NCI-H146 treated with DMSO at 0.1 percent for 48 hours (cell line): Measurements from ENCODE around the gene SLC38A9.
A peak's percentile ranks its signal among the peaks of the same experiment; 100 is the strongest.
"Not testable (repeated sequence)": the region's sequence is repeated elsewhere in the genome, so short reads cannot be mapped to it uniquely, and the experiment has no call there.

Source experiments
- DNase-seq: peaks from one replicate; lab custom pipeline; 2025; ENCODE audit not compliant: unreplicated experiment; lab: John Stamatoyannopoulos, UW

The SLC38A9 gene

GRCh38 chr5:55708732-55709131 lies 3.4 kb downstream of the SLC38A9 start:
- no peak for DNase-seq

- DNase-seq = no peak
Observed at GRCh38 chr5:55706230-55706629, 5.9 kb downstream of the SLC38A9 start.

- DNase-seq = no peak
Observed at GRCh38 chr5:55702598-55703345, 9.4 kb downstream of the SLC38A9 start.

GRCh38 chr5:55701462-55702103 lies 10.5 kb downstream of the SLC38A9 start:
- no peak for DNase-seq

- no peak for DNase-seq
Observed at GRCh38 chr5:55700745-55701144, 11.4 kb downstream of the SLC38A9 start.

- DNase-seq = no peak
Observed at GRCh38 chr5:55699041-55699688, 13.0 kb downstream of the SLC38A9 start.

- DNase-seq = not testable (repeated sequence)
Observed at GRCh38 chr5:55696704-55697103, 15.4 kb downstream of the SLC38A9 start.

GRCh38 chr5:55694152-55694830 lies 17.8 kb downstream of the SLC38A9 start:
- DNase-seq = peak; percentile 34

- DNase-seq = no peak
Observed at GRCh38 chr5:55692509-55692908, 19.6 kb downstream of the SLC38A9 start.

- DNase-seq = no peak
Observed at GRCh38 chr5:55692106-55692417, 20.1 kb downstream of the SLC38A9 start.

- peak; percentile 52 for DNase-seq
Observed at GRCh38 chr5:55691265-55692105, 20.6 kb downstream of the SLC38A9 start.

GRCh38 chr5:55682071-55682470 lies 30.1 kb downstream of the SLC38A9 start:
- DNase-seq = no peak

GRCh38 chr5:55681301-55681700 lies 30.8 kb downstream of the SLC38A9 start:
- DNase-seq = no peak

GRCh38 chr5:55680353-55680752 lies 31.8 kb downstream of the SLC38A9 start:
- DNase-seq = no peak

GRCh38 chr5:55679556-55679955 lies 32.6 kb downstream of the SLC38A9 start:
- DNase-seq = no peak

GRCh38 chr5:55675119-55675518 lies 37.0 kb downstream of the SLC38A9 start:
- DNase-seq = no peak

GRCh38 chr5:55674340-55674739 lies 37.8 kb downstream of the SLC38A9 start:
- no peak for DNase-seq

- DNase-seq = no peak
Observed at GRCh38 chr5:55672477-55672911, 39.6 kb downstream of the SLC38A9 start.

- no peak for DNase-seq
Observed at GRCh38 chr5:55671975-55672374, 40.1 kb downstream of the SLC38A9 start.

GRCh38 chr5:55668356-55668755 lies 43.8 kb downstream of the SLC38A9 start:
- DNase-seq = no peak

GRCh38 chr5:55667938-55668337 lies 44.2 kb downstream of the SLC38A9 start:
- no peak for DNase-seq
